Activated T-helper 17 cell treated with anti-CD3 and anti-CD28 coated beads, Interleukin-2, amount 50 U/mL, for 72 hours (primary cell): ENCODE data around the gene LRCH2. TPM values are rescaled to one million over a fixed set of nuclear protein-coding genes. Genes with fewer than 3 reads are reported as not detected.

Experiments used
- ATAC-seq: fragments of 150-1000 bp; cut with Tn5 transposase; replicated peaks from 2 replicates; pipeline ENCODE4 v1.10.0; 2021; ENCODE audit warnings: mild to moderate bottlenecking, moderate library complexity
- H3K27ac Mint-ChIP-seq: one replicate; pipeline ENCODE4 v1.8.0; 2022; ENCODE audit warnings: mixed read lengths
- H3K27me3 Mint-ChIP-seq: one replicate; pipeline ENCODE4 v1.8.0; 2022; ENCODE audit warnings: mixed read lengths
- H3K36me3 Mint-ChIP-seq: one replicate; pipeline ENCODE4 v1.8.0; 2022; ENCODE audit warnings: low read depth, mild to moderate bottlenecking, mixed read lengths
- H3K4me1 Mint-ChIP-seq: one replicate; pipeline ENCODE4 v1.8.0; 2022; ENCODE audit warnings: mixed read lengths
- H3K4me3 Mint-ChIP-seq: one replicate; pipeline ENCODE4 v1.8.0; 2022; ENCODE audit warnings: mild to moderate bottlenecking, mixed read lengths
- H3K9me3 Mint-ChIP-seq: one replicate; pipeline ENCODE4 v1.8.0; 2022; ENCODE audit warnings: mixed read lengths
- total RNA-seq, 2 donors: library from RNA; stranded (reverse); gene quantifications; one replicate each; pipeline ENCODE4 v1.2.3, GENCODE V29; 2022

LRCH2 gene
- total RNA-seq, 2 donors from 2014 or later = not detected

- ATAC-seq = no peak
- H3K4me1 Mint-ChIP-seq = no peaks in the 10 kb centered on the region
- H3K27me3 Mint-ChIP-seq = no peaks in the 10 kb centered on the region
- H3K4me3 Mint-ChIP-seq = no peak within 1 kb of the TSS
- H3K9me3 Mint-ChIP-seq = peaks cover 5% of the 10 kb centered on the region
- H3K27ac Mint-ChIP-seq = no peak within 1 kb of the TSS
- H3K36me3 Mint-ChIP-seq = no peaks in the 10 kb centered on the region
Measured at GRCh38 chrX:115189110-115189509, 44.8 kb downstream of the LRCH2 start, which contains the start of gene RBMXL3. Gene RBMXL3, plus strand, starts transcription at chrX:115189410. Its CDS starts 32 bp downstream, at chrX:115189442.

- ATAC-seq = no peak
- Mint-ChIP-seq H3K27me3 (no peaks in the 10 kb centered on the region), H3K4me3 (no peak overlapping the region), H3K36me3 (no peaks in the 10 kb centered on the region), H3K27ac (no peak overlapping the region), H3K9me3 (peaks cover 2% of the 10 kb centered on the region), H3K4me1 (no peaks in the 10 kb centered on the region)
Measured at GRCh38 chrX:115183980-115184379, 49.9 kb downstream of the LRCH2 start.

GRCh38 chrX:115178473-115178872, 55.4 kb downstream of the LRCH2 start:
- Mint-ChIP-seq H3K4me1 (no peaks in the 10 kb centered on the region), H3K27ac (no peak overlapping the region), H3K27me3 (no peaks in the 10 kb centered on the region), H3K4me3 (no peak overlapping the region), H3K36me3 (no peaks in the 10 kb centered on the region), H3K9me3 (no peaks in the 10 kb centered on the region)
- no peak for ATAC-seq

- no peaks in the 10 kb centered on the region for H3K4me1 Mint-ChIP-seq
- H3K27ac Mint-ChIP-seq = no peak overlapping the region
- no peak overlapping the region for H3K4me3 Mint-ChIP-seq
- no peaks in the 10 kb centered on the region for H3K27me3 Mint-ChIP-seq
- no peaks in the 10 kb centered on the region for H3K9me3 Mint-ChIP-seq
- no peak for ATAC-seq
- no peaks in the 10 kb centered on the region for H3K36me3 Mint-ChIP-seq
Measured at GRCh38 chrX:115177932-115178331, 56.0 kb downstream of the LRCH2 start.

- Mint-ChIP-seq H3K4me3 (no peak overlapping the region), H3K36me3 (no peaks in the 10 kb centered on the region), H3K9me3 (no peaks in the 10 kb centered on the region), H3K27me3 (no peaks in the 10 kb centered on the region), H3K4me1 (no peaks in the 10 kb centered on the region), H3K27ac (no peak overlapping the region)
- ATAC-seq = no peak
Measured at GRCh38 chrX:115174548-115174947, 59.3 kb downstream of the LRCH2 start.

- no peaks in the 10 kb centered on the region for H3K4me1 Mint-ChIP-seq
Measured at GRCh38 chrX:115173181-115173580, 60.7 kb downstream of the LRCH2 start.

GRCh38 chrX:115147220-115147619, 86.7 kb downstream of the LRCH2 start:
- Mint-ChIP-seq H3K9me3 (peaks cover 6% of the 10 kb centered on the region), H3K27me3 (no peaks in the 10 kb centered on the region), H3K27ac (no peak overlapping the region), H3K4me1 (no peaks in the 10 kb centered on the region), H3K36me3 (no peaks in the 10 kb centered on the region), H3K4me3 (no peak overlapping the region)
- ATAC-seq = no peak

More at GRCh38 chrX:115173181-115173580, 60.7 kb downstream of the LRCH2 start:
- ATAC-seq = no peak
- no peaks in the 10 kb centered on the region for H3K9me3 Mint-ChIP-seq
- H3K4me3 Mint-ChIP-seq = no peak overlapping the region
- H3K27me3 Mint-ChIP-seq = no peaks in the 10 kb centered on the region
- no peak overlapping the region for H3K27ac Mint-ChIP-seq
- no peaks in the 10 kb centered on the region for H3K36me3 Mint-ChIP-seq

GRCh38 chrX:115142057-115142456, 91.8 kb downstream of the LRCH2 start:
- Mint-ChIP-seq H3K27me3 (no peaks in the 10 kb centered on the region), H3K27ac (no peak overlapping the region), H3K36me3 (no peaks in the 10 kb centered on the region), H3K4me3 (no peak overlapping the region), H3K4me1 (no peaks in the 10 kb centered on the region), H3K9me3 (peaks cover 6% of the 10 kb centered on the region)
- no peak for ATAC-seq

- no peak for ATAC-seq
- Mint-ChIP-seq H3K4me1 (no peaks in the 10 kb centered on the region), H3K27ac (no peak overlapping the region), H3K9me3 (peaks cover 3% of the 10 kb centered on the region), H3K27me3 (no peaks in the 10 kb centered on the region), H3K4me3 (no peak overlapping the region), H3K36me3 (no peaks in the 10 kb centered on the region)
Measured at GRCh38 chrX:115138040-115138439, 95.9 kb downstream of the LRCH2 start.

GRCh38 chrX:115134382-115134781, 99.5 kb downstream of the LRCH2 start:
- H3K4me1 Mint-ChIP-seq = no peaks in the 10 kb centered on the region
- H3K36me3 Mint-ChIP-seq = no peaks in the 10 kb centered on the region
- H3K4me3 Mint-ChIP-seq = no peak overlapping the region
- no peaks in the 10 kb centered on the region for H3K9me3 Mint-ChIP-seq
- ATAC-seq = no peak
- no peaks in the 10 kb centered on the region for H3K27me3 Mint-ChIP-seq
- H3K27ac Mint-ChIP-seq = no peak overlapping the region

GRCh38 chrX:115112411-115112810, 121.5 kb downstream of the LRCH2 start:
- H3K9me3 Mint-ChIP-seq = peaks cover 5% of the 10 kb centered on the region
- no peak overlapping the region for H3K27ac Mint-ChIP-seq
- no peaks in the 10 kb centered on the region for H3K4me1 Mint-ChIP-seq
- no peaks in the 10 kb centered on the region for H3K27me3 Mint-ChIP-seq
- no peaks in the 10 kb centered on the region for H3K36me3 Mint-ChIP-seq
- no peak for ATAC-seq
- H3K4me3 Mint-ChIP-seq = no peak overlapping the region

GRCh38 chrX:115098897-115099296, 135.0 kb downstream of the LRCH2 start:
- Mint-ChIP-seq H3K4me1 (no peaks in the 10 kb centered on the region), H3K4me3 (no peak overlapping the region), H3K36me3 (no peaks in the 10 kb centered on the region), H3K27me3 (no peaks in the 10 kb centered on the region), H3K27ac (no peak overlapping the region), H3K9me3 (peaks cover 9% of the 10 kb centered on the region)
- no peak for ATAC-seq

- no peaks in the 10 kb centered on the region for H3K27me3 Mint-ChIP-seq
- no peaks in the 10 kb centered on the region for H3K4me1 Mint-ChIP-seq
- H3K4me3 Mint-ChIP-seq = no peak overlapping the region
- H3K27ac Mint-ChIP-seq = no peak overlapping the region
- H3K9me3 Mint-ChIP-seq = peaks cover 3% of the 10 kb centered on the region
- H3K36me3 Mint-ChIP-seq = no peaks in the 10 kb centered on the region
- no peak for ATAC-seq
Measured at GRCh38 chrX:115093191-115093590, 140.7 kb downstream of the LRCH2 start.

GRCh38 chrX:115089419-115089818, 144.5 kb downstream of the LRCH2 start:
- Mint-ChIP-seq H3K27ac (no peak overlapping the region), H3K9me3 (peaks cover 4% of the 10 kb centered on the region), H3K36me3 (no peaks in the 10 kb centered on the region), H3K4me3 (no peak overlapping the region), H3K4me1 (no peaks in the 10 kb centered on the region), H3K27me3 (no peaks in the 10 kb centered on the region)
- ATAC-seq = no peak

- no peak for ATAC-seq
- H3K4me3 Mint-ChIP-seq = no peak overlapping the region
- H3K4me1 Mint-ChIP-seq = no peaks in the 10 kb centered on the region
- peaks cover 5% of the 10 kb centered on the region for H3K9me3 Mint-ChIP-seq
- no peaks in the 10 kb centered on the region for H3K36me3 Mint-ChIP-seq
- H3K27me3 Mint-ChIP-seq = no peaks in the 10 kb centered on the region
- no peak overlapping the region for H3K27ac Mint-ChIP-seq
Measured at GRCh38 chrX:115068896-115069295, 165.0 kb downstream of the LRCH2 start.

- ATAC-seq = no peak
- Mint-ChIP-seq H3K27me3 (no peaks in the 10 kb centered on the region), H3K27ac (no peak overlapping the region), H3K4me1 (no peaks in the 10 kb centered on the region), H3K36me3 (no peaks in the 10 kb centered on the region), H3K9me3 (peaks cover 5% of the 10 kb centered on the region), H3K4me3 (no peak overlapping the region)
Measured at GRCh38 chrX:115067812-115068211, 166.1 kb downstream of the LRCH2 start.
